GM23248 (cell line): ENCODE data around the gene AP1AR.

ENCODE experiments used
- EZH2 ChIP-seq: fragments of 200-600 bp; sonication (generic); IDR thresholded peaks from 2 replicates; pipeline ENCODE4 v1.6.1; 2018; ENCODE audit warnings: antibody characterized with exemption, mild to moderate bottlenecking; ENCODE audit not compliant: insufficient read depth, poor library complexity, severe bottlenecking
- EZH2phosphoT487 ChIP-seq: fragments of 200-600 bp; sonication (generic); IDR thresholded peaks from 2 replicates; pipeline ENCODE4 v1.6.1; 2018; ENCODE audit warnings: antibody characterized with exemption, moderate library complexity, mild to moderate bottlenecking, low read depth; ENCODE audit not compliant: insufficient read depth

DNA sequence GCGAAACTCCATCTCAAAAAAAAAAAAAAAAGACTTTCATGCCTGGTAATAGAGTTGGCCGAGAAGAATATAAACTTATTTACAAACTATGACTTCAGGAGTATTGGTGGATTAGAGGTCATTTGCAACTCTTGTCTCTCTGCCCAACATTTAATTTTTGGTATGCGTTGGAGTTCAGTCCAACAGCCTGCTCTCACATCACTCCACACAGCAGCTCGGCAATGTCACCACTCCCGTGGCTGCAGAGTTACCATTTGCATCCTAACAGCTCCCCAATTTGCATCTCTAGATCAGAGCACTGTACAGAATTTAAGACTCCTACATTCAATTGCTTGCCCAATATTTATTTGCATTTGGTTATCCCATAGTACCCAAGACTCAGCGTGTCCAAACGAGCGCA lies 40.9 kb upstream of the AP1AR start:
- TF ChIP-seq EZH2phosphoT487 (no peak), EZH2 (no peak)
